Activated CD8-positive, alpha-beta T cell treated with anti-CD3 and anti-CD28 coated beads, Interleukin-2, amount 10 ng/mL, durations not matched to agents 7 days and 5 days (primary cell): Measurements from ENCODE around the gene TCERG1L. TPM values are rescaled to one million over a fixed set of nuclear protein-coding genes. Genes with fewer than 3 reads are reported as not detected.
"Not testable (repeated sequence)": the region's sequence is repeated elsewhere in the genome, so short reads cannot be mapped to it uniquely, and the experiment has no call there.

Experiments used
- ATAC-seq: fragments of 150-1000 bp; cut with Tn5 transposase; one replicate; pipeline ENCODE4 v1.10.0; 2021; ENCODE audit warnings: moderate library complexity
- CTCF ChIA-PET: fragments of 350-600 bp; sonication (Branson Sonifier 250); formaldehyde crosslinking; loops from one replicate; lab custom pipeline; 2021; ENCODE audit warnings: antibody characterized with exemption; lab: Charles Lee
- POLR2A ChIA-PET: fragments of 350-600 bp; sonication (Branson Sonifier 250); formaldehyde crosslinking; loops from one replicate; lab custom pipeline; 2021; ENCODE audit warnings: antibody characterized with exemption; lab: Charles Lee
- DNase-seq: peaks from one replicate; pipeline ENCODE4 v3.0.0-alpha.2; 2020
- H3K27ac Mint-ChIP-seq: one replicate; pipeline ENCODE4 v1.8.0; 2021; ENCODE audit warnings: mild to moderate bottlenecking, mixed read lengths
- H3K27me3 Mint-ChIP-seq: one replicate; pipeline ENCODE4 v1.8.0; 2021; ENCODE audit warnings: low read depth, mixed read lengths
- H3K36me3 Mint-ChIP-seq: one replicate; pipeline ENCODE4 v1.8.0; 2021; ENCODE audit warnings: low read depth, mixed read lengths
- H3K4me1 Mint-ChIP-seq: one replicate; pipeline ENCODE4 v1.8.0; 2021; ENCODE audit warnings: low read depth, mixed read lengths
- H3K4me3 Mint-ChIP-seq: one replicate; pipeline ENCODE4 v1.8.0; 2021; ENCODE audit warnings: mild to moderate bottlenecking, mixed read lengths
- H3K9me3 Mint-ChIP-seq: one replicate; pipeline ENCODE4 v1.8.0; 2022; ENCODE audit warnings: mixed read lengths; ENCODE audit not compliant: insufficient read depth
- total RNA-seq, 2 experiments: library from RNA; stranded (reverse); gene quantifications; one replicate each; pipeline ENCODE4 v1.2.3, GENCODE V29; 2021

The TCERG1L gene
- total RNA-seq, 2 experiments from 2014 or later, result 0.08 TPM; not detected in 1

DNA sequence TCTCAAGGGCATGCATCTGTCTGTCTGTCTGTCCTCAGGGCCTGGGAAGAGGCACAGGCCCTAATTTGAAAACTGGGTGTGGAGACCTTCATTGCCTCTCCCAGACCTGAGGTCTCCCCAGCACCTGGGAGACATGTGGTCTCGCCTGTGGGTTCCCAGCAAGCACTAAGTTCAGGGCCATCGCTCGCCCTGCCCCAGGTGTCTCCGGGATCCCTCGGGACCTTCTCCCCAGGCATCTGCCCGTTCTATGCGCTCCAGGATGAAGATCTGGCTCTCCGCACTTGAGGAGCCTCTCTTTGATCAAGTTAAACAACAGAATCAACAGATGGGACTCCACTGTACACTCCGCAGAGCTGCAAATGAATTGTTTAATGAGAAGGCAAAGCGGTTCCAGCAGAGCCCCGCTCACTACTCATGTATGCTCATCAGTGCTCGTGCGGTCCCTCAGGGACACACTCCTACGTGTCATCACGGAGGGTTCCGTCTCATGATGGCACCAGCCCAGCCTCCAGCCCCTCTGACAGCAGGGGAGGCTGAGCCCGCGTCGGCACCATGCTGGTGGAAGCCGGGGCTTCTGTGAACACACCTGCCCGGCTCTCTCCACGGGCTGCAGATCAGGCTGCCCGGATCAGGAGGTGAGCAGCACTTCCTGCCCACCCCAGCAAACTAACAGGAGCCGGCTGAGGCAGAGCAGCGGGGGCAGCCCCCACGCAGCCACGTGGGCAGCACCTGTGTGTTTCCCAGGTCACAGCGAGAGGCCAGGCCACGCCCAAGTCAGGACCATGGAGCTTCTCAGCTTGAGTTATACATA is 132.8 kb downstream of the TCERG1L start:
- Mint-ChIP-seq H3K4me1 (no peaks in the 10 kb centered on the region), H3K4me3 (no peak overlapping the region), H3K9me3 (peaks cover 8% of the 10 kb centered on the region), H3K27ac (no peak overlapping the region), H3K36me3 (no peaks in the 10 kb centered on the region), H3K27me3 (no peaks in the 10 kb centered on the region)
- POLR2A ChIA-PET, result no interaction called here
- CTCF ChIA-PET, result no interaction called here
- ATAC-seq (no peak), DNase-seq (no peak)

DNA sequence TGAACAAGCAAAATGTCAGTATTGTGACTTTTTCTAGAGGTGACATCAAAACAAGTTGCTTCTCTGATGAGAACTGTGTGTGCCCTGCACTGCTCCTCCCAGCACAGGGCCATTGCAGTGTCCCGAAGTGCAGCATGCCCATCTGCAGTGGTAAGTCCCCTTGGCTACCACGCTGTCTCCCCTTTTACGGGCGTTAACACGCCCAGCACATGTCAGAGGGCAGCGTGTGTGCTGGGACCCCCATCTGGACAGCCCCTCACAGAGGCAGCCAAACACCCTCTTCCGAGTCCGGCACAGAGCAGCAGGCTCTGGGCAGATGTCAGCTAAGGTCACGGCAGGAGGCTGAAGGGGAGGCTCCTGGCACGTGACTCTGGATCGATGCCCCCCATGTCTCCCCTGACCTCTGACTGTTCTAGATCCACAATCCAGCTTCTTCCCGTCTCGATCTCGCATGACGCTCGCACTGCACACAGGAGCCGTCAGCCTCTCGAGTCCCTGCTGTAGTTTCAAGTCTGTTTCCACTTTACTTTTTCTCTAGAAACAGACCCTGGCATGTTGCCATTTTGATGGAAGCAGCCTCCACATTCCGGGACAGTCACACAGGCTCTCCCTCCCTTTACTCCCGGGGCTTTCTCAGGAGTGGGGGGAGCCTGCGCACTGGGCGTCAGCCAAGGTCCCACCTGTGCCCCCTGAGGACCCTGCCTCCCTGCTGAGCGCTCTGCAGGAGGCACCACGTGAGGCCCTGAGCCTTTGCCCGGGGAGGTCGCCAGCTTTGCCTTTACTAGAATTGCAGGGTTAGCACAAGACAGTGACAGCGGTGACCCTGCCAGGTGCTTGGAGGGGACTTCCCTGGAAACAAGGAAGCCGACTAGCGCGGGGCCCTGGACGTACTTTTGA is 133.8 kb downstream of the TCERG1L start:
- H3K27me3 Mint-ChIP-seq, result no peaks in the 10 kb centered on the region
- ATAC-seq, result no peak
- H3K9me3 Mint-ChIP-seq, result peaks cover 8% of the 10 kb centered on the region
- DNase-seq, result no peak
- H3K4me3 Mint-ChIP-seq, result no peak overlapping the region
- H3K36me3 Mint-ChIP-seq, result no peaks in the 10 kb centered on the region
- POLR2A ChIA-PET, result no interaction called here
- H3K4me1 Mint-ChIP-seq, result no peaks in the 10 kb centered on the region
- no peak overlapping the region for H3K27ac Mint-ChIP-seq
- CTCF ChIA-PET, result no interaction called here

DNA sequence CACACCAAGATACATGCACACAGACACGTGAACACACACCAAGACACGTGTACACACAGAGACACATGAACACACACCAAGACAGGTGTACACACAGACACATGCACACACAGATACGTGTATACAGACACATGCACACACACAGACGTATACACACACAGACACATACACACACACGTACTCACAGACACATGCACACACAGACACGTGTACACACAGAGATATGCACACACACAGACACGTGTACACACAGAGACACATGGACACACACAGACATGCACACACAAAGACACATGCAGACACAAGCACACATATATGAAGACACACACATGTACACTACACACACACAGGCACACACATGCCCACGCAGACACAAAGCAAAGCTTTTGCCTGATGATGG is 134.6 kb downstream of the TCERG1L start:
- DNase-seq, result no peak
- Mint-ChIP-seq H3K27ac (no peak overlapping the region), H3K4me3 (no peak overlapping the region), H3K4me1 (no peaks in the 10 kb centered on the region), H3K27me3 (no peaks in the 10 kb centered on the region), H3K36me3 (no peaks in the 10 kb centered on the region), H3K9me3 (peaks cover 8% of the 10 kb centered on the region)
- CTCF ChIA-PET, result no interaction called here
- POLR2A ChIA-PET, result no interaction called here
- no peak for ATAC-seq

DNA sequence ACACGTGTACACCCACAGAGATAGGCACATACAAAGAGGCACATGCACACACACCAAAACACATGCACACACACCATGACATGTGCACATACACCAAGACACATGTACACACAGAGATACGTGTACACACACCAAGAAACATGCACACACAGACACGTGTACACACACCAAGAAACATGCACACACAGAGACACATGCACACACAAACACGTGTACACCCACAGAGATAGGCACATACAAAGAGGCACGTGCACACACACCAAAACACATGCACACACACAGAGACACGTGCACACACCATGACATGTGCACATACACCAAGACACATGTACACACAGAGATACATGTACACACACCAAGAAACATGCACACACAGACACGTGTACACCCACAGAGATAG is 135.2 kb downstream of the TCERG1L start:
- CTCF ChIA-PET, DNase-seq, ATAC-seq, H3K4me1 Mint-ChIP-seq, H3K9me3 Mint-ChIP-seq, POLR2A ChIA-PET, H3K27me3 Mint-ChIP-seq, H3K27ac Mint-ChIP-seq, H3K4me3 Mint-ChIP-seq, H3K36me3 Mint-ChIP-seq: not testable (repeated sequence)

DNA sequence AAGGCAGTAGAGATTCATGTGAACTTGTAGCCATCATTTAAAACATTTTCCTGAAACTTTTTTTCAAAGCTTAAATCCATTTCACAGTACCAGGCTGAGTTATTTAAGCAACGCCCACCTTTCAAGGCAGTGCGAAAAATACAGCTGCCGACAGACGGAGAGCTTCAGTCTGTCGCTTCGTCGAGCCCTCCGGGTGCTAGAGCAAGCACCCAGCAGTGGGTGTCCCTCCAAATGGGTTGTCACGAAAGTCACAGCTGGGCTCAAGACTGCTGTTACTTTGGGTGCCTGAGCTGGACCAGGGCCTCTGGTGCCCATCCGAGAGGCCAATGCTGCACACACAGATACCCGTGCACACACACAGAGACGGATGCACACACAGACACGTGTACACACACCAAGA is 135.6 kb downstream of the TCERG1L start:
- no peak for ATAC-seq
- Mint-ChIP-seq H3K4me1 (no peaks in the 10 kb centered on the region), H3K36me3 (no peaks in the 10 kb centered on the region), H3K9me3 (peaks cover 8% of the 10 kb centered on the region), H3K4me3 (no peak overlapping the region), H3K27me3 (no peaks in the 10 kb centered on the region), H3K27ac (no peak overlapping the region)
- DNase-seq, result no peak
- ChIA-PET CTCF (no interaction called here), POLR2A (interaction anchor here (0.7 kb wide), 1 partner anchor 16 kb away, joined by 3 read pairs; no protein-coding TSS in a partner anchor)

DNA sequence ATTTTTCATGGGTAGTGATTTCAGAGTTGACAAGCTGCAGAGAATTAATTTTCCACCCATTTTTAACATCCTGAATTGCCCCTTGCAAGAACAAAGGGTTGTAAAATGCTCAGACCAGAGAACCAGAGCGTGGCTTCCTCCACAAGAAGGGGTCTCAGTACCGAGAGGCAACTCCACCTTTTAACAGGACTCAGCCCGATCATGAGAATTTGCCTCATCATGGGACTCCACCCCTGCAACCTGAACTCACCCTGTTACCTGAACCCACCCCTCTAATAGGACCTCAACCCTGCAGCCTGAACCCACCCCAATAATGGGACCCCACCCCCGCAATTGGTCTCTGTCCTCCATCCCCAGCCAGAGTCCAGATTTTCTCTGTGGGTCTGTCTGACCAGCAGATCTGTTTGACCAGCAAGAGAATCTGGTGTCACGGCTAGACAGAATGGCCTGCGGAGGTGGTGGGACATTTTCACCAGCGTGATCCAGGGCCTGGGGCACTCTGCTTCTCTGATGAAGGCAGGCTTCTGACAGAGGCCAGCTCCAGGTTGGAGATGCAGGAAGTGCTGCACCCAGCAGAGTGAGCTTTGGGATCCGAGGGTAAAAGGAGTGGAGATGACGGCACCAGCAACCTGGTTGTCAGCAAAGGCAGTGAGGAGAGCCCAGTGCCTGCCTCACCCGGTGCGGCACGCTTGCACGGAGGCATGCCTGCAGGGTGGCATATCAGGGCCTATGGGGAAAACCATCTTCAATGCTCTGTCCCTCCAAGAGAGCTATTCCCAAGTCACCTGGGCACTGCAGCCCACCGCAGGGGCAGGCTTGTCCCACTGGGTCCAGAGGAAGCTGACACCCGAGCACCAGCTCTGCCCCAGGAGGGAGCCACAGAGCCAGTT is 136.6 kb downstream of the TCERG1L start:
- H3K9me3 Mint-ChIP-seq, result peaks cover 8% of the 10 kb centered on the region
- ATAC-seq, result no peak
- no peaks in the 10 kb centered on the region for H3K4me1 Mint-ChIP-seq
- POLR2A ChIA-PET, result interaction anchor here (0.7 kb wide), 1 partner anchor 15 kb away, joined by 3 read pairs; no protein-coding TSS in a partner anchor
- H3K36me3 Mint-ChIP-seq, result no peaks in the 10 kb centered on the region
- H3K27ac Mint-ChIP-seq, result no peak overlapping the region
- no peak for DNase-seq
- no peak overlapping the region for H3K4me3 Mint-ChIP-seq
- no peaks in the 10 kb centered on the region for H3K27me3 Mint-ChIP-seq
- CTCF ChIA-PET, result no interaction called here

DNA sequence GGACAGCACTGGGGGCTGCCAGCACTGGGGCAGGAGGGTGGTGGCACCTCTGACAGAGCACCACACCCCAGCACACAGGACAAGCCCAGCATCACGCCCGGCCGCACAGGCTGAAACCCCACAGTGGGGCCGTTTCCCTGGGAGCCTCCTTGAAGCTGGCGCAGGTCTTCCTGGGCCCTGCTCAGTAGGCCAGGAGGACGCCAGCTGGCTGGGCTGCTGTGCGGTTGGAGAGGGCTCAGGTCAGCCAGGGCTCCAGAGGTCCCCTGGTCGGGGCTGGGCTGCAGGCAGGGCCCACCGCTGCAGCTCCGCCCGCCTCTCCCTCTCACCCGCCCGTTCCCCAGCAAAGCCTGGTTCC is 137.3 kb downstream of the TCERG1L start:
- no peak overlapping the region for H3K4me3 Mint-ChIP-seq
- H3K27me3 Mint-ChIP-seq, result no peaks in the 10 kb centered on the region
- DNase-seq (no peak), ATAC-seq (no peak)
- H3K36me3 Mint-ChIP-seq, result no peaks in the 10 kb centered on the region
- ChIA-PET CTCF (no interaction called here), POLR2A (no interaction called here)
- H3K27ac Mint-ChIP-seq, result no peak overlapping the region
- H3K4me1 Mint-ChIP-seq, result no peaks in the 10 kb centered on the region
- H3K9me3 Mint-ChIP-seq, result peaks cover 8% of the 10 kb centered on the region

DNA sequence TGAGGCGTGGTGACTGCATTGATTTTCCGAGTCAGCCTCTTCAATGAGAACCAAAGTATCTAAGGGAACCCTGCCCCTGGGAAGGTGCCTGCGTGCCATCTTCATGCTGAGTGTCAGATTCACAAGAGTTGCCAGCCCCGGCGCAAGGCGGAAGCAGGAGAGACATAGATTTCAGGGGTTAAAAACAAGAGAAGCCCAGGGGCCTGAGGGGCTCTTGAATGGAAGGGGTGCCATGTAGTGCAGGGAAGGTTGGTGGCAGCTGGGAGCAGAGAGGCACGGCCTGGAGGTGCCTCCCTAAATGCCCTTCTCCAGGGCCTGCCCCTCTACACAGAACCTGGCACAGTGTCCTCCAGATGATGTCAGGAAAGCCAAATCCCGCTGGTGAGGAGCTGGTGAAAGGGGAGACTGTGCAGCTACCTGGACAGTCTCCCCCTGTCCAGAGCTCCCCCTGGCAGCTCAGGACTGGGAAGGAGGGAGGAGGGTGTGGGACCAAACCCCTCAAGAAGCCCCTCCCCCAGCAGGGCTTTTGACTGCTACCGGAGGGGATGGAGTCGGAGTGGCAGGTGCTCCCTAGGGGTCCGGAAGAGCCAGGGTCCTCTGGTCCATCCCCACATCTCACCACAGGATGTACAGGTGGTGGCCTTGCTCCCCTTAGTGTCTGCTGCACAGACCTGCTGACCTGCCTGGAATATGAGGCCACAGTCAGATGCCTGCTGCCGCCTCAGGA is 137.9 kb downstream of the TCERG1L start:
- no peak overlapping the region for H3K4me3 Mint-ChIP-seq
- no peaks in the 10 kb centered on the region for H3K4me1 Mint-ChIP-seq
- no peak for ATAC-seq
- H3K9me3 Mint-ChIP-seq, result peaks cover 8% of the 10 kb centered on the region
- no peaks in the 10 kb centered on the region for H3K27me3 Mint-ChIP-seq
- H3K36me3 Mint-ChIP-seq, result no peaks in the 10 kb centered on the region
- no peak overlapping the region for H3K27ac Mint-ChIP-seq
- CTCF ChIA-PET, result no interaction called here
- POLR2A ChIA-PET, result no interaction called here
- no peak for DNase-seq

DNA sequence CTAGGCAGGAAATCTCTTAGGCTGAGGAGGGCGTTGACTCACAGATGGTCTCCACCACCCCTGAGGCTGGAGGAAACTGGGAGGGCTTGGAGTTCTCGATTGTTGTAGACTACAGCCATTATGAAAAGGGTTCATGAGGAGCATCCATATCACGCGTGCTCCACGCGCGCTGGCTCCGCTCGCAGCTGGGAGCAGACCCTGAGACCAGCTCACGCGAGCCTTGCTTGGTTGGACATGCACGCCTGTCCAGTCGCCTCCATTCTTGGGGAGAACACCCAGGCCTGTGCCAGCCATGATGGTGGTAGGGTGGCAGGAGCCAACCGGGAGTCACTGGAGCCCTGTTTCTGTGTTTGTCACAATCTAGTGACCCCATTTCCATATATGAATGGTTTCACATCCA is 139.1 kb downstream of the TCERG1L start:
- POLR2A ChIA-PET, result no interaction called here
- ATAC-seq (no peak), DNase-seq (no peak)
- no peaks in the 10 kb centered on the region for H3K36me3 Mint-ChIP-seq
- H3K27ac Mint-ChIP-seq, result no peak overlapping the region
- no peaks in the 10 kb centered on the region for H3K27me3 Mint-ChIP-seq
- CTCF ChIA-PET, result no interaction called here
- H3K9me3 Mint-ChIP-seq, result peaks cover 8% of the 10 kb centered on the region
- no peaks in the 10 kb centered on the region for H3K4me1 Mint-ChIP-seq
- no peak overlapping the region for H3K4me3 Mint-ChIP-seq

DNA sequence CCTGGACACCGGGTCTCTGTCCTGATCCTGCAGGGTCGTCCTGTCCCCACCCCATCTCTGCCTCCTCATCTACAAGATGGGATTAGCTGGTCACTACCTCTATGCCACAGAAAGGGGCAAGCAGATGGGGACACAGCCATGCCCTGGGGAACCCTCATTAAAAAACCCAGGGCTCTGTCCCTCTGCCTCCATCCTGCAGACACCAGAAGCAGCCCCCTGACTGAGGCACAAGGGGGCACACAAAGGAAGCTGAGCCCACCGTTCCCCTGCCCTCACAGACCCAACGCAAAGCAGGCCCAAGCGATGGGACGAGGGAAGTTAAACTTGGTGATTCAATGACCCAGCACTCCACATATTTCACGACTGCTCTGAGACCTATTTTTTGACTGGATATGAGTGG is 142.4 kb downstream of the TCERG1L start:
- DNase-seq, result no peak
- Mint-ChIP-seq H3K36me3 (no peaks in the 10 kb centered on the region), H3K9me3 (no peaks in the 10 kb centered on the region), H3K4me1 (no peaks in the 10 kb centered on the region), H3K4me3 (no peak overlapping the region), H3K27ac (no peak overlapping the region), H3K27me3 (no peaks in the 10 kb centered on the region)
- ChIA-PET POLR2A (no interaction called here), CTCF (no interaction called here)
- no peak for ATAC-seq

DNA sequence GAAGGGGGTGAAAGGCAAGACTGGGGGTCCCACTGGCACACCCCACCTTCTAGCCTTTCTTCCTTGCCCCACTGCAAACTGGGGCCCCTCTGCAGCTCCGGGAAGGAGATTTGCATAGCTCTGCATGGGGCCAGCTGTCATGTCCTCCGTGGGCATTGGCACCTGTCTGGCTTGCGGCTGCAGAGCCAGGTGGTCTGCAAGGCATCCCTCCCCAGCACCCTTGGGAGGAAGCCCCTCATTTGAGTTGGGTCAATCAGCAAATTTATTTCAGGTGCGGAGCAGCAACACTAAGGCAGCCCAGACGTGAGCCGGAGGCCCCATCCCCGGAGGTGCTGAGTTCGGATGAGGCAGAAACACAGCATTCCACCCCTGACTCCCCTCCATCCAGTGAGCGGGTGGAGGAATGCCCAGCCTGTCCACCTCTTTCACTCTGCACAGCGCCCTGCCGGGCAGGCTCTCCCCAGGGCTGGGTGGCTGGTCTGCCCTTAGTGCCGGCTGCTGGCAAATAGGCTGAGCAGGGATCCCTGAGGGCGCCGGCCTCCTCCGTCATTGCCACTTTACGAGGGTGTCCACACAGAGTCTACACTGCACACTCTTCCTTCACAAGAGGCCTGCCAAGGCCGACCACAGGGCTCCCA is 143.2 kb downstream of the TCERG1L start:
- Mint-ChIP-seq H3K9me3 (no peaks in the 10 kb centered on the region), H3K36me3 (no peaks in the 10 kb centered on the region), H3K27ac (no peak overlapping the region), H3K4me1 (no peaks in the 10 kb centered on the region), H3K4me3 (no peak overlapping the region), H3K27me3 (no peaks in the 10 kb centered on the region)
- POLR2A ChIA-PET, result no interaction called here
- CTCF ChIA-PET, result no interaction called here
- DNase-seq (no peak), ATAC-seq (no peak)
